GM19455 (cell line): Measurements from ENCODE around the gene PPRC1.
A peak's percentile ranks its signal among the peaks of the same experiment; 100 is the strongest.

ENCODE experiments used
- ATAC-seq: cut with Tn5 transposase; IDR thresholded peaks from one replicate; pipeline ENCODE4 v1.9.1; 2021; ENCODE audit not compliant: unreplicated experiment

Gene PPRC1

GRCh38 chr10:102117391-102118159 lies 15.3 kb upstream of the PPRC1 start:
- no peak for ATAC-seq

- ATAC-seq, result no peak
Observed at GRCh38 chr10:102118867-102119266, 14.0 kb upstream of the PPRC1 start.

- peak; percentile 1 for ATAC-seq
Observed at GRCh38 chr10:102119417-102120141, 13.3 kb upstream of the PPRC1 start.

- peak; percentile 73 for ATAC-seq
Observed at GRCh38 chr10:102120142-102120990, 12.5 kb upstream of the PPRC1 start, which contains the start of gene LDB1. Gene LDB1, minus strand, starts transcription at chr10:102120368. Its CDS starts 258 bp downstream, at chr10:102120110.

GRCh38 chr10:102120991-102121738 lies 11.7 kb upstream of the PPRC1 start:
- no peak for ATAC-seq

GRCh38 chr10:102121739-102122372 lies 11.0 kb upstream of the PPRC1 start:
- ATAC-seq, result no peak

GRCh38 chr10:102122450-102122849 lies 10.4 kb upstream of the PPRC1 start:
- no peak for ATAC-seq

- no peak for ATAC-seq
Observed at GRCh38 chr10:102123223-102123622, 9.6 kb upstream of the PPRC1 start.

GRCh38 chr10:102131286-102132170 lies 1.3 kb upstream of the PPRC1 start:
- no peak for ATAC-seq

GRCh38 chr10:102132193-102132562 lies 662 bp upstream of the PPRC1 start:
- ATAC-seq, result no peak

- no peak for ATAC-seq
Observed at GRCh38 chr10:102133373-102134195, 744 bp downstream of the PPRC1 start.

GRCh38 chr10:102134416-102134815 lies 1.6 kb downstream of the PPRC1 start:
- ATAC-seq, result no peak

- ATAC-seq, result no peak
Observed at GRCh38 chr10:102135956-102136526, 3.2 kb downstream of the PPRC1 start.

- ATAC-seq, result no peak
Observed at GRCh38 chr10:102139281-102140110, 6.7 kb downstream of the PPRC1 start.

- ATAC-seq, result no peak
Observed at GRCh38 chr10:102140218-102140617, 7.4 kb downstream of the PPRC1 start.

- no peak for ATAC-seq
Observed at GRCh38 chr10:102140913-102141540, 8.2 kb downstream of the PPRC1 start.
